ENCODE measurements around the gene ELK3. TPM values are rescaled to one million over a fixed set of nuclear protein-coding genes. Genes with fewer than 3 reads are reported as not detected.
A peak's percentile ranks its signal among the peaks of the same experiment; 100 is the strongest.

ELK3 gene
- total RNA-seq, 1 donor from 2014 or later = 4.8 TPM

DNA sequence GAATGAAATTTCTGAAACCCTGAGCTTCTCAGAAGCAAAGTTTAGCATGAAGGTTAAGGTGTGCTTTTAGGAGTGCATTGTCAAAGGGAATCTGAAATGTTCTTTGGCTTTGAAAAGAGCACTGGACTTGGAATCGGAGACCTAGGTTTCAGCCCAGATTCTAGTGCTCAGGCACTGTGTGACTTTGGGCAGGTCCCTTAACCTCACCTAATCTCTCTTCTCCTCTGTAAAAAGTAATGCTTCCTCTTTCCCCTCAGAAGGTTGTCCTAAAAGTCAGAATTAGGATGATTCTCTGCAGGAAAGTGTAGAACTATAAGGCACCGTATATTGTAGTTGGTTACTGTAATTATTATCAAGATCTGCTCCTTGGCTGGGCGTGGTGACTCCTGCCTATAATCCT is 38.0 kb upstream of the ELK3 start:
- Mint-ChIP-seq H3K4me3 (no peak overlapping the region), H3K36me3 (no peaks in the 10 kb centered on the region), H3K27ac (no peak overlapping the region), H3K9me3 (peaks cover 2% of the 10 kb centered on the region), H3K4me1 (peaks cover 6% of the 10 kb centered on the region), H3K27me3 (ENCODE audit: insufficient read depth, low read depth) (no peaks in the 10 kb centered on the region)
- no peak overlapping the region for H3K27ac ChIP-seq
- TF ChIP-seq EZH2phosphoT487 (IDR thresholded peaks at IDR 0.05) (no peak), EZH2 (IDR thresholded peaks at IDR 0.05) (no peak)
- TF ChIP-seq, protein P1, sequence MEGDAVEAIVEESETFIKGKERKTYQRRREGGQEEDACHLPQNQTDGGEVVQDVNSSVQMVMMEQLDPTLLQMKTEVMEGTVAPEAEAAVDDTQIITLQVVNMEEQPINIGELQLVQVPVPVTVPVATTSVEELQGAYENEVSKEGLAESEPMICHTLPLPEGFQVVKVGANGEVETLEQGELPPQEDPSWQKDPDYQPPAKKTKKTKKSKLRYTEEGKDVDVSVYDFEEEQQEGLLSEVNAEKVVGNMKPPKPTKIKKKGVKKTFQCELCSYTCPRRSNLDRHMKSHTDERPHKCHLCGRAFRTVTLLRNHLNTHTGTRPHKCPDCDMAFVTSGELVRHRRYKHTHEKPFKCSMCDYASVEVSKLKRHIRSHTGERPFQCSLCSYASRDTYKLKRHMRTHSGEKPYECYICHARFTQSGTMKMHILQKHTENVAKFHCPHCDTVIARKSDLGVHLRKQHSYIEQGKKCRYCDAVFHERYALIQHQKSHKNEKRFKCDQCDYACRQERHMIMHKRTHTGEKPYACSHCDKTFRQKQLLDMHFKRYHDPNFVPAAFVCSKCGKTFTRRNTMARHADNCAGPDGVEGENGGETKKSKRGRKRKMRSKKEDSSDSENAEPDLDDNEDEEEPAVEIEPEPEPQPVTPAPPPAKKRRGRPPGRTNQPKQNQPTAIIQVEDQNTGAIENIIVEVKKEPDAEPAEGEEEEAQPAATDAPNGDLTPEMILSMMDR (IDR thresholded peaks at IDR 0.05) = no peak
- no peaks in the 10 kb centered on the region for H3K36me3 ChIP-seq
- H2AFZ ChIP-seq (replicated peaks) = no peak overlapping the region
- DNase-seq (ENCODE audit: low spot score) = no peak
- H3K9ac ChIP-seq = no peak overlapping the region
- H3K9me3 ChIP-seq (ENCODE audit: low read depth) = no peaks in the 10 kb centered on the region
- H4K20me1 ChIP-seq (ENCODE audit: low read depth) = no peaks in the 10 kb centered on the region
- H3F3A ChIP-seq (ENCODE audit: low read depth) = no peaks in the 10 kb centered on the region
- no peak overlapping the region for H3K4me2 ChIP-seq
- no peaks in the 10 kb centered on the region for H3K79me2 ChIP-seq (ENCODE audit: low read depth)
- no peaks in the 10 kb centered on the region for H3K27me3 ChIP-seq
- no peaks in the 10 kb centered on the region for H3K4me1 ChIP-seq
- no peak overlapping the region for H3K4me3 ChIP-seq

- no peaks in the 10 kb centered on the region for H4K20me1 ChIP-seq (ENCODE audit: low read depth)
- Mint-ChIP-seq H3K4me3 (no peak overlapping the region), H3K4me1 (peaks cover 11% of the 10 kb centered on the region), H3K36me3 (no peaks in the 10 kb centered on the region), H3K9me3 (peaks cover 2% of the 10 kb centered on the region), H3K27ac (no peak overlapping the region), H3K27me3 (ENCODE audit: insufficient read depth, low read depth) (no peaks in the 10 kb centered on the region)
- no peaks in the 10 kb centered on the region for H3K4me1 ChIP-seq
- no peaks in the 10 kb centered on the region for H3K27me3 ChIP-seq
- no peak overlapping the region for H3K9ac ChIP-seq
- no peaks in the 10 kb centered on the region for H3K79me2 ChIP-seq (ENCODE audit: low read depth)
- TF ChIP-seq, protein P1 (IDR thresholded peaks at IDR 0.05) = no peak
- TF ChIP-seq EZH2phosphoT487 (IDR thresholded peaks at IDR 0.05) (no peak), EZH2 (IDR thresholded peaks at IDR 0.05) (no peak)
- no peak overlapping the region for H3K27ac ChIP-seq
- H3K36me3 ChIP-seq = no peaks in the 10 kb centered on the region
- no peaks in the 10 kb centered on the region for H3K9me3 ChIP-seq (ENCODE audit: low read depth)
- no peak overlapping the region for H2AFZ ChIP-seq (replicated peaks)
- no peak overlapping the region for H3K4me2 ChIP-seq
- H3F3A ChIP-seq (ENCODE audit: low read depth) = no peaks in the 10 kb centered on the region
- no peak for DNase-seq (ENCODE audit: low spot score)
- H3K4me3 ChIP-seq = no peak overlapping the region
Observed at GRCh38 chr12:96157427-96157826, 36.7 kb upstream of the ELK3 start.

GRCh38 chr12:96164951-96165811 is 29.0 kb upstream of the ELK3 start:
- Histone ChIP-seq H3K9me3 (ENCODE audit: low read depth) (no peaks in the 10 kb centered on the region), H3K79me2 (ENCODE audit: low read depth) (no peaks in the 10 kb centered on the region), H3K27me3 (no peaks in the 10 kb centered on the region), H3K9ac (no peak overlapping the region), H3K4me2 (no peak overlapping the region), H3F3A (ENCODE audit: low read depth) (no peaks in the 10 kb centered on the region), H3K36me3 (no peaks in the 10 kb centered on the region), H2AFZ (replicated peaks) (peak overlapping the region; percentile 58), H3K4me3 (no peak overlapping the region), H4K20me1 (ENCODE audit: low read depth) (no peaks in the 10 kb centered on the region), H3K4me1 (no peaks in the 10 kb centered on the region), H3K27ac (no peak overlapping the region)
- TF ChIP-seq EZH2 (IDR thresholded peaks at IDR 0.05) (no peak), EZH2phosphoT487 (IDR thresholded peaks at IDR 0.05) (no peak)
- TF ChIP-seq, protein P1 (IDR thresholded peaks at IDR 0.05) = no peak
- Mint-ChIP-seq H3K4me1 (peaks cover 25% of the 10 kb centered on the region), H3K9me3 (no peaks in the 10 kb centered on the region), H3K27ac (peak overlapping the region; percentile 61), H3K27me3 (ENCODE audit: insufficient read depth, low read depth) (peaks cover 13% of the 10 kb centered on the region), H3K36me3 (no peaks in the 10 kb centered on the region), H3K4me3 (no peak overlapping the region)
- DNase-seq (ENCODE audit: low spot score) = no peak
